HepG2 (cell line): Measurements from ENCODE around the gene C19orf73. TPM values are rescaled to one million over a fixed set of nuclear protein-coding genes. Genes with fewer than 3 reads are reported as not detected.
A peak's percentile ranks its signal among the peaks of the same experiment; 100 is the strongest.

Source experiments
- ATAC-seq: fragments of 200-7000 bp; cut with Tn5 transposase; 3 replicates; pipeline ENCODE4 v1.9.1; 2020; ENCODE audit warnings: mild to moderate bottlenecking, moderate library complexity
- BruUV-seq: library from RNA; stranded (reverse); fragments of 400-500 nt; replicated peaks from 2 replicates; lab custom pipeline; 2021; lab: Mats Ljungman, UMichigan
- CTCF ChIA-PET: fragments of 300-600 bp; formaldehyde crosslinking; extraction: SDS; loops from one replicate; lab custom pipeline; 2021; ENCODE audit warnings: low total read pairs, inconsistent platforms, low intra/inter-chr PET ratio; lab: Yijun Ruan, JAX
- POLR2A ChIA-PET: fragments of 350-600 bp; sonication (Branson Sonifier 250); formaldehyde crosslinking; loops from one replicate; lab custom pipeline; 2020; ENCODE audit warnings: antibody characterized with exemption, inconsistent platforms; lab: Yijun Ruan, JAX
- DNase-seq: peaks from one replicate; pipeline ENCODE4 v3.0.0-alpha.2; 2015; ENCODE audit warnings: low spot score
- FAIRE-seq: peaks from 3 replicates; lab custom pipeline; 2011; peaks lifted over from hg19 to GRCh38; lab: Jason Lieb, UNC
- H2AFZ ChIP-seq: one replicate; pipeline ENCODE4 v1.6.1; 2011; ENCODE audit warnings: low read length, inconsistent platforms
- H3K27ac ChIP-seq: fragments of 300-600 bp; 3 replicates; pipeline ENCODE4 v1.8.0; 2011; ENCODE audit warnings: mixed run types, mild to moderate bottlenecking, mixed read lengths, low read length, inconsistent platforms; ENCODE audit not compliant: insufficient read depth; ENCODE audit errors: extremely low read length
- H3K27me3 ChIP-seq, 2 experiments: fragments of 200-600 bp in 1 of 2; 2 replicates in 1 of 2; 3 replicates in 1 of 2; pipeline versions ENCODE4 v1.6.0 to v1.8.0; 2011; ENCODE audit warnings: low read length in 2 of 2, mild to moderate bottlenecking in 2 of 2, moderate library complexity in 2 of 2, inconsistent platforms in 1 of 2; ENCODE audit not compliant: insufficient read depth in 2 of 2, control insufficient read depth in 1 of 2
- H3K36me3 ChIP-seq, 2 experiments: fragments of 200-600 bp in 1 of 2; replicated peaks in 1 of 2; 2 replicates in 1 of 2; 3 replicates in 1 of 2; pipeline versions ENCODE4 v1.5.1 to v1.8.0; 2011; ENCODE audit warnings: low read length in 2 of 2, inconsistent platforms in 1 of 2; ENCODE audit not compliant: insufficient read depth in 2 of 2, control insufficient read depth in 1 of 2
- H3K4me1 ChIP-seq: 2 replicates; pipeline ENCODE4 v1.5.1; 2012; ENCODE audit warnings: low read length, inconsistent platforms; ENCODE audit not compliant: insufficient read depth
- H3K4me2 ChIP-seq: 2 replicates; pipeline ENCODE4 v1.6.0; 2011; ENCODE audit warnings: low read depth, low read length, inconsistent platforms
- H3K4me3 ChIP-seq, 3 experiments: fragments of 200-600 bp in 1 of 3; sonication (generic), shearing (Covaris generic) in 1 of 3; replicated peaks in 1 of 3; 2 replicates each; pipeline ENCODE4 v1.5.1; 2011 to 2016; ENCODE audit warnings: low read length in 3 of 3, inconsistent platforms in 2 of 3, low read depth in 2 of 3, mild to moderate bottlenecking in 2 of 3, control low read depth in 1 of 3, mixed read lengths in 1 of 3; ENCODE audit not compliant: insufficient read depth in 1 of 3
- H3K79me2 ChIP-seq: one replicate; pipeline ENCODE4 v1.6.1; 2011; ENCODE audit warnings: low read length, inconsistent platforms; ENCODE audit not compliant: insufficient read depth
- H3K9ac ChIP-seq: 2 replicates; pipeline ENCODE4 v1.6.0; 2011; ENCODE audit warnings: mild to moderate bottlenecking, low read depth, low read length, inconsistent platforms; ENCODE audit not compliant: insufficient read depth
- H3K9me3 ChIP-seq: 2 replicates; pipeline ENCODE4 v1.5.1; 2012; ENCODE audit warnings: mild to moderate bottlenecking, low read length
- H4K20me1 ChIP-seq: 2 replicates; pipeline ENCODE4 v1.6.0; 2011; ENCODE audit warnings: inconsistent platforms, mild to moderate bottlenecking, low read length, moderate library complexity; ENCODE audit not compliant: insufficient read depth
- FOSL2 ChIP-seq: sonication (generic); formaldehyde crosslinking; IDR thresholded peaks from 2 replicates; pipeline ENCODE4 v1.4.0; 2020; ENCODE audit warnings: missing genetic modification reagents
- FOXA3 ChIP-seq: IDR thresholded peaks from 2 replicates; pipeline ENCODE4 v1.6.1; 2016; ENCODE audit warnings: missing genetic modification reagents, missing compliant biosample characterization
- MATR3 ChIP-seq: sonication (generic); formaldehyde crosslinking; IDR thresholded peaks from 2 replicates; pipeline ENCODE4 v1.4.0; 2020; ENCODE audit warnings: missing genetic modification reagents
- MZF1 ChIP-seq: sonication (generic); formaldehyde crosslinking; IDR thresholded peaks from 2 replicates; pipeline ENCODE4 v1.8.1; 2023; ENCODE audit warnings: mild to moderate bottlenecking, missing genetic modification reagents, borderline replicate concordance
- NAIF1 ChIP-seq: sonication (generic); formaldehyde crosslinking; IDR thresholded peaks from 2 replicates; pipeline ENCODE4 v1.5.0; 2020; ENCODE audit warnings: mild to moderate bottlenecking, missing genetic modification reagents, borderline replicate concordance
- NFKBIZ ChIP-seq: IDR thresholded peaks from 2 replicates; pipeline ENCODE4 v1.6.1; 2018; ENCODE audit warnings: missing genetic modification reagents, missing compliant biosample characterization
- PAF1 ChIP-seq: IDR thresholded peaks from 2 replicates; pipeline ENCODE4 v1.6.1; 2016; ENCODE audit warnings: missing genetic modification reagents, missing compliant biosample characterization
- PCBP1 ChIP-seq: fragments of 200-400 bp; formaldehyde crosslinking; IDR thresholded peaks from 2 replicates; pipeline ENCODE4 v1.6.1; 2017; ENCODE audit warnings: mild to moderate bottlenecking, low read depth, low read length, borderline replicate concordance
- PCBP2 ChIP-seq: fragments of 200-400 bp; formaldehyde crosslinking; optimal IDR thresholded peaks from 2 replicates; pipeline ENCODE3; 2018; ENCODE audit warnings: low read length, low read depth; ENCODE audit not compliant: poor library complexity, severe bottlenecking
- SRSF4 ChIP-seq: fragments of 200-400 bp; formaldehyde crosslinking; IDR thresholded peaks from one replicate; pipeline ENCODE4 v1.6.1; 2018; ENCODE audit warnings: mild to moderate bottlenecking, low read depth, low read length, moderate library complexity; ENCODE audit not compliant: poor library complexity, severe bottlenecking
- THYN1 ChIP-seq: sonication (generic); formaldehyde crosslinking; IDR thresholded peaks from 2 replicates; pipeline ENCODE4 v1.8.1; 2023; ENCODE audit warnings: low read depth, mild to moderate bottlenecking, moderate library complexity, missing genetic modification reagents, borderline replicate concordance
- U2AF2 ChIP-seq: fragments of 200-400 bp; formaldehyde crosslinking; IDR thresholded peaks from 2 replicates; pipeline ENCODE4 v1.6.1; 2017; ENCODE audit warnings: low read depth, mild to moderate bottlenecking, low read length
- ZFAT ChIP-seq: sonication (generic); formaldehyde crosslinking; conservative IDR thresholded peaks from 2 replicates; pipeline ENCODE4 v1.8.1; 2023; ENCODE audit warnings: missing genetic modification reagents, inconsistent platforms
- ZNF281 ChIP-seq: sonication (generic); formaldehyde crosslinking; IDR thresholded peaks from 2 replicates; pipeline ENCODE4 v1.4.0; 2020; ENCODE audit warnings: missing genetic modification reagents, borderline replicate concordance
- WGBS: methylation state at CpG from one replicate; pipeline ENCODE4 v1.1.6; 2017; ENCODE audit warnings: low lambda C conversion rate; 5-methylcytosine and 5-hydroxymethylcytosine counted together
- in situ Hi-C: cut with HindIII; loops from 2 replicates; pipeline ENCODE4 v1.10.0; 2017; ENCODE audit warnings: low pct_unique_long_range_greater_than_20kb; ENCODE audit not compliant: extremely low pct_ligation_motif_present
- intact Hi-C: fragments of 100-400 bp; cut with micrococcal nuclease; formaldehyde crosslinking; loops from one replicate; pipeline ENCODE4 v1.10.0; 2022; ENCODE audit not compliant: unreplicated experiment
- polyA plus RNA-seq, 8 experiments: library from polyadenylated mRNA; depleted of rRNA in 3 of 8; stranded (reverse) in 7 of 8; unstranded in 1 of 8; fragments of >200 nt; fragmentation: Illumina TruSeq in 4 of 8; extraction: Trizol in 4 of 8; gene quantifications; 2 replicates each; pipeline versions ENCODE4 v1.2.1 to v1.2.3, GENCODE V29; 2011 to 2016; ENCODE audit warnings: low read depth in 4 of 8, missing spikeins in 1 of 8, mixed read lengths in 1 of 8; ENCODE audit not compliant: insufficient read depth in 1 of 8
- total RNA-seq, 5 experiments: library from RNA; depleted of rRNA; stranded (reverse); fragments of >200 nt; fragmentation: Illumina TruSeq; extraction: Trizol; gene quantifications; 2 replicates each; pipeline ENCODE4 v1.2.3, GENCODE V29; 2016; ENCODE audit warnings: low read depth in 1 of 5
- TF ChIP-seq, protein P1 (sequence below): sonication (generic); formaldehyde crosslinking; IDR thresholded peaks from 2 replicates; pipeline ENCODE4 v1.8.1; 2023; ENCODE audit warnings: mild to moderate bottlenecking, missing genetic modification reagents
- TF ChIP-seq, protein P2 (sequence below): sonication (generic); formaldehyde crosslinking; IDR thresholded peaks from 2 replicates; pipeline ENCODE4 v1.4.0; 2020; ENCODE audit warnings: low read depth, missing genetic modification reagents

The C19orf73 gene
- total and polyA plus RNA-seq, 2 of the 13 experiments (the other 11 are each of a cell fraction or from before 2014, with no cell fraction given) = 1.4 to 1.5 TPM

GRCh38 chr19:49113762-49114629 is 4.9 kb downstream of the C19orf73 start, which contains the start of gene LIN7B:
LIN7B (plus strand) TSS chr19:49114370; CDS start chr19:49114405, 35 bp downstream.
- in situ Hi-C loops = no loop called here
- peak within 1 kb of the TSS; percentile 91 for H3K4me2 ChIP-seq
- ChIA-PET POLR2A (interaction anchor here (0.7 to 2.2 kb wide), 11 partner anchors 8 to 339 kb away, joined by 3 to 14 read pairs (median 4); partner anchors contain the start of genes ALDH16A1, GYS1, HRC and RUVBL2), CTCF (no interaction called here)
- peak within 1 kb of the TSS; percentile 74 for H3K9ac ChIP-seq
- peak within 1 kb of the TSS; percentile 82 for H2AFZ ChIP-seq
- no TSS peak for BruUV-seq
- H3K4me1 ChIP-seq = peaks cover 51% of the 10 kb centered on the region
- intact Hi-C loops = no loop called here
- no peaks in the 10 kb centered on the region for H3K9me3 ChIP-seq
- H4K20me1 ChIP-seq = no peaks in the 10 kb centered on the region
- peak; percentile 67 for DNase-seq
- H3K4me3 ChIP-seq = peak within 1 kb of the TSS; percentile 71 to 85 (median 78)
- WGBS = 1% methylated on average over 14 of the region's 66 CpGs
- ATAC-seq = peak; percentile 74
- H3K27ac ChIP-seq = peak within 1 kb of the TSS; percentile 72
- peak; percentile 66 for FAIRE-seq
- peaks cover 0 to 3% of the 10 kb centered on the region in 2 experiments; a peak in 3 of 5 replicates for H3K36me3 ChIP-seq
- H3K79me2 ChIP-seq = peaks cover 4% of the 10 kb centered on the region
- no peaks in the 10 kb centered on the region for H3K27me3 ChIP-seq
- TF ChIP-seq PCBP2 (no peak), MZF1 (CRISPR knock-in tag) (no peak), FOXA3 (CRISPR knock-in tag) (no peak; the same call in 1 of the 2 replicates), U2AF2 (no peak), NAIF1 (CRISPR knock-in tag) (no peak; the same call in 1 of the 2 replicates), PAF1 (CRISPR knock-in tag) (no peak), FOSL2 (CRISPR knock-in tag) (peak; percentile 32), ZFAT (CRISPR knock-in tag) (no peak), ZNF281 (CRISPR knock-in tag) (0 out of 2 replicates have a peak, but pooled peaks have one; percentile 7), NFKBIZ (no peak), PCBP1 (no peak), MATR3 (CRISPR knock-in tag) (no peak), THYN1 (CRISPR knock-in tag) (no peak), SRSF4 (no peak)
- TF ChIP-seq, protein P1, sequence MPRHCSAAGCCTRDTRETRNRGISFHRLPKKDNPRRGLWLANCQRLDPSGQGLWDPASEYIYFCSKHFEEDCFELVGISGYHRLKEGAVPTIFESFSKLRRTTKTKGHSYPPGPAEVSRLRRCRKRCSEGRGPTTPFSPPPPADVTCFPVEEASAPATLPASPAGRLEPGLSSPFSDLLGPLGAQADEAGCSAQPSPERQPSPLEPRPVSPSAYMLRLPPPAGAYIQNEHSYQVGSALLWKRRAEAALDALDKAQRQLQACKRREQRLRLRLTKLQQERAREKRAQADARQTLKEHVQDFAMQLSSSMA (CRISPR knock-in tag) = peak; percentile 37; the same call in 1 of the 2 replicates
- TF ChIP-seq, protein P2, sequence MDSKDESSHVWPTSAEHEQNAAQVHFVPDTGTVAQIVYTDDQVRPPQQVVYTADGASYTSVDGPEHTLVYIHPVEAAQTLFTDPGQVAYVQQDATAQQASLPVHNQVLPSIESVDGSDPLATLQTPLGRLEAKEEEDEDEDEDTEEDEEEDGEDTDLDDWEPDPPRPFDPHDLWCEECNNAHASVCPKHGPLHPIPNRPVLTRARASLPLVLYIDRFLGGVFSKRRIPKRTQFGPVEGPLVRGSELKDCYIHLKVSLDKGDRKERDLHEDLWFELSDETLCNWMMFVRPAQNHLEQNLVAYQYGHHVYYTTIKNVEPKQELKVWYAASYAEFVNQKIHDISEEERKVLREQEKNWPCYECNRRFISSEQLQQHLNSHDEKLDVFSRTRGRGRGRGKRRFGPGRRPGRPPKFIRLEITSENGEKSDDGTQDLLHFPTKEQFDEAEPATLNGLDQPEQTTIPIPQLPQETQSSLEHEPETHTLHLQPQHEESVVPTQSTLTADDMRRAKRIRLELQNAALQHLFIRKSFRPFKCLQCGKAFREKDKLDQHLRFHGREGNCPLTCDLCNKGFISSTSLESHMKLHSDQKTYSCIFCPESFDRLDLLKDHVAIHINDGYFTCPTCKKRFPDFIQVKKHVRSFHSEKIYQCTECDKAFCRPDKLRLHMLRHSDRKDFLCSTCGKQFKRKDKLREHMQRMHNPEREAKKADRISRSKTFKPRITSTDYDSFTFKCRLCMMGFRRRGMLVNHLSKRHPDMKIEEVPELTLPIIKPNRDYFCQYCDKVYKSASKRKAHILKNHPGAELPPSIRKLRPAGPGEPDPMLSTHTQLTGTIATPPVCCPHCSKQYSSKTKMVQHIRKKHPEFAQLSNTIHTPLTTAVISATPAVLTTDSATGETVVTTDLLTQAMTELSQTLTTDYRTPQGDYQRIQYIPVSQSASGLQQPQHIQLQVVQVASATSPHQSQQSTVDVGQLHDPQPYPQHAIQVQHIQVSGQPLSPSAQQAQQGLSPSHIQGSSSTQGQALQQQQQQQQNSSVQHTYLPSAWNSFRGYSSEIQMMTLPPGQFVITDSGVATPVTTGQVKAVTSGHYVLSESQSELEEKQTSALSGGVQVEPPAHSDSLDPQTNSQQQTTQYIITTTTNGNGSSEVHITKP = no peak
